SK-N-SH treated with all-trans-retinoic acid at 6 μM for 48 hours (cell line): ENCODE results near the gene SDK2.

Source experiments
- ATAC-seq: fragments of 200-7000 bp; cut with Tn5 transposase; 3 replicates; pipeline ENCODE4 v1.9.1; 2020; ENCODE audit warnings: mild to moderate bottlenecking, moderate library complexity
- BACH2 ChIP-seq: fragments of 250-450 bp; sonication (Bioruptor Pico); IDR thresholded peaks from 2 replicates; pipeline ENCODE4 v1.9.0; 2021; ENCODE audit warnings: mild to moderate bottlenecking, borderline replicate concordance
- CREB5 ChIP-seq: fragments of 250-450 bp; sonication (Bioruptor Pico); IDR thresholded peaks from 2 replicates; pipeline ENCODE4 v1.5.1; 2020; ENCODE audit warnings: low read depth, mild to moderate bottlenecking, moderate library complexity
- CSDC2 ChIP-seq: fragments of 250-450 bp; sonication (Bioruptor Pico); IDR thresholded peaks from 2 replicates; pipeline ENCODE4 v1.5.0; 2020; ENCODE audit warnings: mild to moderate bottlenecking, moderate library complexity
- CSRNP3 ChIP-seq: fragments of 250-450 bp; sonication (Bioruptor Pico); IDR thresholded peaks from 2 replicates; pipeline ENCODE4 v1.5.1; 2021; ENCODE audit warnings: mild to moderate bottlenecking, moderate library complexity
- ESRRG ChIP-seq: fragments of 250-450 bp; sonication (Bioruptor Pico); IDR thresholded peaks from 2 replicates; pipeline ENCODE4 v1.6.1; 2021; ENCODE audit warnings: mild to moderate bottlenecking
- ISL1 ChIP-seq: fragments of 250-450 bp; sonication (Bioruptor Pico); IDR thresholded peaks from 2 replicates; pipeline ENCODE4 v2.1.2; 2022; ENCODE audit warnings: mild to moderate bottlenecking, moderate library complexity
- OSR1 ChIP-seq: fragments of 250-450 bp; sonication (Bioruptor Pico); IDR thresholded peaks from 2 replicates; pipeline ENCODE4 v1.8.0; 2022; ENCODE audit warnings: moderate library complexity, mild to moderate bottlenecking, inconsistent platforms
- PATZ1 ChIP-seq: fragments of 250-450 bp; sonication (Bioruptor Pico); IDR thresholded peaks from 2 replicates; pipeline ENCODE4 v1.8.0; 2020; ENCODE audit warnings: mild to moderate bottlenecking, moderate library complexity, borderline replicate concordance
- PPARA ChIP-seq: fragments of 250-450 bp; sonication (Bioruptor Pico); IDR thresholded peaks from 2 replicates; pipeline ENCODE4 v1.5.0; 2020; ENCODE audit warnings: mild to moderate bottlenecking, borderline replicate concordance
- RARB ChIP-seq: fragments of 250-450 bp; sonication (Bioruptor Pico); IDR thresholded peaks from 2 replicates; pipeline ENCODE4 v1.8.0; 2021; ENCODE audit warnings: mild to moderate bottlenecking, moderate library complexity
- SNAI2 ChIP-seq: fragments of 250-450 bp; sonication (Bioruptor Pico); IDR thresholded peaks from 2 replicates; pipeline ENCODE4 v1.5.0; 2020; ENCODE audit warnings: mild to moderate bottlenecking, moderate library complexity
- TCF4 ChIP-seq: fragments of 250-450 bp; sonication (Bioruptor Pico); IDR thresholded peaks from 2 replicates; pipeline ENCODE4 v1.8.0; 2021; ENCODE audit warnings: mild to moderate bottlenecking, moderate library complexity, borderline replicate concordance
- TOX ChIP-seq: fragments of 250-450 bp; sonication (Bioruptor Pico); IDR thresholded peaks from 2 replicates; pipeline ENCODE4 v1.8.0; 2021; ENCODE audit warnings: mild to moderate bottlenecking, moderate library complexity, borderline replicate concordance
- TSHZ2 ChIP-seq: fragments of 250-450 bp; sonication (Bioruptor Pico); IDR thresholded peaks from 2 replicates; pipeline ENCODE4 v1.5.0; 2020; ENCODE audit warnings: mild to moderate bottlenecking, moderate library complexity
- ZC3H10 ChIP-seq: fragments of 250-450 bp; sonication (Bioruptor Pico); IDR thresholded peaks from 2 replicates; pipeline ENCODE4 v1.5.1; 2021; ENCODE audit warnings: mild to moderate bottlenecking, moderate library complexity
- ZFP3 ChIP-seq: fragments of 250-450 bp; sonication (Bioruptor Pico); IDR thresholded peaks from 2 replicates; pipeline ENCODE4 v1.5.0; 2020; ENCODE audit warnings: mild to moderate bottlenecking, moderate library complexity
- ZFP30 ChIP-seq: fragments of 450-650 bp; formaldehyde crosslinking; IDR thresholded peaks from 2 replicates; pipeline ENCODE4 v1.5.0; 2022; ENCODE audit warnings: mild to moderate bottlenecking, moderate library complexity
- ZNF565 ChIP-seq: fragments of 450-650 bp; formaldehyde crosslinking; conservative IDR thresholded peaks from 2 replicates; pipeline ENCODE4 v1.5.0; 2020; ENCODE audit warnings: low read depth, mild to moderate bottlenecking, moderate library complexity
- ZNF70 ChIP-seq: fragments of 450-650 bp; formaldehyde crosslinking; IDR thresholded peaks from 2 replicates; pipeline ENCODE4 v1.5.0; 2020; ENCODE audit warnings: mild to moderate bottlenecking, moderate library complexity
- ZNF8 ChIP-seq: fragments of 450-650 bp; formaldehyde crosslinking; IDR thresholded peaks from 2 replicates; pipeline ENCODE4 v1.5.0; 2020; ENCODE audit warnings: mild to moderate bottlenecking, moderate library complexity

SDK2 gene

GRCh38 chr17:73678999-73679398 is 34.8 kb upstream of the SDK2 start:
- ATAC-seq: no peak

GRCh38 chr17:73669771-73670170 is 25.5 kb upstream of the SDK2 start:
- TF ChIP-seq ISL1 (CRISPR knock-in tag) (no peak), ESRRG (CRISPR knock-in tag) (no peak), OSR1 (no peak), ZNF8 (CRISPR knock-in tag) (no peak), SNAI2 (CRISPR knock-in tag) (no peak), TCF4 (CRISPR knock-in tag) (no peak), CSRNP3 (CRISPR knock-in tag) (no peak), ZFP3 (CRISPR knock-in tag) (no peak)
- ATAC-seq: no peak

More at GRCh38 chr17:73678999-73679398, 34.8 kb upstream of the SDK2 start:
- TF ChIP-seq CSDC2 (CRISPR knock-in tag) (no peak), ZNF565 (CRISPR knock-in tag) (no peak), ZNF70 (CRISPR knock-in tag) (no peak), SNAI2 (CRISPR knock-in tag) (no peak), ZNF8 (CRISPR knock-in tag) (no peak), RARB (CRISPR knock-in tag) (no peak), PATZ1 (CRISPR knock-in tag) (no peak), ZFP30 (no peak), ZC3H10 (CRISPR knock-in tag) (no peak), BACH2 (CRISPR knock-in tag) (no peak), ESRRG (CRISPR knock-in tag) (no peak), ZFP3 (CRISPR knock-in tag) (no peak), PPARA (no peak), TSHZ2 (CRISPR knock-in tag) (no peak)

- TF ChIP-seq ZFP30 (no peak), TOX (CRISPR knock-in tag) (no peak), CREB5 (CRISPR knock-in tag) (no peak), TSHZ2 (CRISPR knock-in tag) (no peak)
- no peak for ATAC-seq
Measured at GRCh38 chr17:73667181-73667959, 23.1 kb upstream of the SDK2 start.
